GDM1 (cell line): ENCODE results near the gene DDX51.
"Not testable (repeated sequence)": the region's sequence is repeated elsewhere in the genome, so short reads cannot be mapped to it uniquely, and the experiment has no call there.

Source experiments
- DNase-seq: peaks from one replicate; lab custom pipeline; 2025; lab: John Stamatoyannopoulos, UW

The DDX51 gene

DNA sequence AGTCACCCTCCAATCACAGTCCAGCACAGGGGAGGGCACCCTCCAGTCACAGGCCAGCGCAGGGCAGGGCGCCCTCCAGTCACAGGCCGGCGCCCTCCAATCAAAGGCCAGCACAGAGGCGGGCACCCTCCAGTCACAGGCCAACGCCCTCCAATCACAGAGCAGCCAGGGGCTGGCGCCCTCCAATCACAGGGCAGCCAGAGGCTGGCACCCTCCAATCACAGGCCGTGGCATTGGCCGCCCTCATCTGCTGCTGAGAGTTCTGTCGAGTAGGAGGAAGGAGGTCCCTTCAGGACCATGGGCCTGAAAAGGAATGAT, 26.6 kb downstream of the DDX51 start:
- no peak for DNase-seq

DNA sequence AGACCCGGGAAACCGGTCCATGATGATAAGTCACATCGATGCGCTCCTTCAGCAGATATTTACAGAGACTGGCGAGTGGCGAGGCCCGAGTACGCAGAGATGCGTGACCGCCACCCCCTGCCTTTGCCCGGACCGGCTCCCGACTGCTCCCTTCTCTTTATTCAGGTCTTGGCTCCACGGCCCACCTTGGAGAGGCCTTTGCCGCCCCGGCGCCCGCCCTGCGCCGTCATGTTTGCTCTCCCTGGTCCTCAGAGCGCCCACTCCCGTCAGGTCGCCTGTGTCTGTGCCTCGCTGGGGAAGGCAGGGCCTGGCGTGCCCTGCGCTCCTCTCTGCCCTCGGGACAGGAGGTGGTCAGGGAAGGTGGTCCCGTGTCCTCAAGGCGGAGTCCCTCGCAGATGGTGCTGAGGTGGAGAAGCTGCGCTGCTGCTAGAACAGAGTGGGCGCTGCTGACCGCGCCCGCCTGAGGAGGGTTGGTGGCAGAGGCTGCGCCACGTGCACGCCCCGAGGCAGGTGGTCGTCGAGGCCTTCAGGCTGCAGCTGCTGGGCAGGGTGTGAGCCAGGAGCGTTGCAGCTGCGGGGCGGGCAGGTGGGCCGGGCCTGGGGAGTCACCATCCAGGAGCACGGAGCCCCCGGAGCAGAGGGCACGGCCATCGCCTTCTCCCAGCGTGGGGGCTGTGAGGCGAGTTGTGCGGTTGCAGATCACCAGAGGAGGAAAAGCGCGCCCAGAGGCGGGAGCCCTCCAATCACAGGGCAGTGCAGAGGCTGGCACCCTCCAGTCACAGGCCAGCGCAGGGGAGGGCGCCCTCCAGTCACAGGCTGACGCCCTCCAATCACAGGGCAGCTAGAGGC, 27.2 kb downstream of the DDX51 start:
- no peak for DNase-seq

DNA sequence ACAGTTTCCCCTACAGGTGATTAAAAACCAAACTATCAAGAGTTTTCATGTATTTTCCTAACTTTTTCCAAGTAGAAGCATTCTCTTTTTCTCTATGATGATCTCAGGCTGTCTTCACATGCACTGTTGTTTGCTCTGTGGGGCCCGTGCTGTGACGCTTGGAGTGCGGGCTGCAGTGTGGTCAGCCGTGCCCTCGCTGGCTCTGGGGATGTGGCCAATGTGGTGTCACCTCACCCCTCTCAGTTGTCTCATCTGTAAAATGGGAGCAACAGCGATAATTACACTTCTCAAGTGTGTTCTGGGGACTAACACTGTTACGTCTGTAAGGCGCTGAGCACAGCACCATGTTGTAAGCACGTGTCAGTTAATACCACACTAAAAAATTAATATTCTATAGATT, 28.6 kb downstream of the DDX51 start:
- DNase-seq: no peak

DNA sequence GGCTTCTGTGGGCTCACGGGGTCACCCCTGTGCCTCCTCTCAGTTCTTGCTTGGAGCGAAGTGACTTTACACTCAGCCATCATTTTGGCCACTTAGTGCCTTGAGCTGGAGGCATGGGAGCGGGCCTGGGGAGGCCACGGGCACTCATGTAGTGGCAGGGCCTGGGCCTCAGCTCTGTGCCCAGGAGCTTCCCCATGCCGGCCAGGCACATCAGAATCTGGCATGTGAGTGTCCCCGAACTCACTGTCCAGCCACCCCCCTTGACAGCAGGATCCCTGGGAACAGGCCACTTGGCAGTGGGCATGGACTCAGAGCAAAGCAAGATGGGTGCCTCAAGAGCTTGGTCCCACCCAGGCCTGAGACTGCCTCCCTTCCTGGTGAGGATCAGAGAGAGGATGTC, 29.5 kb downstream of the DDX51 start:
- DNase-seq: no peak

- DNase-seq: no peak
Observed at GRCh38 chr12:132111654-132112304, 32.3 kb downstream of the DDX51 start.

DNA sequence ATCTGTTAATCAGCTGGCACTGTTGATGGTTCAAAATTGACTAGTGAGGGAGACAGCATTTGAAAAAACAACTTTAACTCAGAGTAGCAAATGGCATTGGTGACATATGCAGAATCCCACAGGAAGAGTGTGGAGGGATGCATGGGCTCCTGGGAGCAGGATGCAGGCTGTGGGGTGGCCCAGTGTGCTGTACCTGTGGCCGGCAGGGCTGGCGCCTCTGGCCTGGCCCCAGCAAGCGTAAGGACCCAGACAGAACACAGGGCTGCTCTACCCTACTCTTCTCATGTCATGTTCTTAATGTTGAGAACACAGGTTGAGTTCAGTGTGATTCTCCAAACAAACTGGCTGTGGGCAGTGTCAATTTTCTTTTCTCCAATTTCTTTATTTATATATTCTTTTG, 33.4 kb downstream of the DDX51 start:
- no peak for DNase-seq

DNA sequence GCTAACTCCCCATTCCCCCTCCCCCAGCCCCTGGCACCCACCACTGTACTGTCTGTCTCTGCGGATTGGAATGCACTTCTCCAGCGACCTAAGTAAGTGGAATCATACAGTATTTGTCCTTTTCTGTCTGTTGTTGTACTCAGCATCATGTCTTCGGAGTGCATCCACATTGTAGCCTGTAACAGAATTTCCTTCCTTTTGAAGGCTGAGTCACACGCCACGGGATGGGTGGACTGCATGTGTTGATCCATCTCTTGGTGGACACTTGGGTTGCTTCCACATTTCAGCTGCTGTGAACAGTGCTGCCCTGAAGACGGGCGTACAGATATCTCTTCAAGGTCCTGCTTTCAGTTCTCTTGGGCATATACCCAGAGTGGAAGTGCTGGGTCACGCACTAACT, 34.4 kb downstream of the DDX51 start:
- DNase-seq: no peak

GRCh38 chr12:132108211-132108832, 35.8 kb downstream of the DDX51 start:
- no peak for DNase-seq

DNA sequence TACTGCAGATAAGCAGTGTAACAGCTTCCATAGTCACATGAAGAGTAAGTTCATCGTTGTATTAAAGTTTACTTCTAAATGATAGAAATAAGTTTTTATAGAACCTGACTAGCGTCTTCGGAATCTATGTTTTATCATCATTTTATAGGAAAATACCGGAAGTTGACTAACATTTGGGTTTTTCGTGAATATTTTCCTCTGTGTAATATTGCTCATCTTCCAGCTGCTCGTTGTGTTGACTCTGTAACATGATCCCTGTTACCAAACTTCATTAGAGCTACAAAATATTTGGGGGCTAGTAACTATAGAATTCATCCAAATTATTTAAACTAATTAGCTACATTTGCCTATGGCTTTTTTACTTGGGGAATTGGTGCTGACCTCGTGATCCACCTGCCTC, 37.2 kb downstream of the DDX51 start:
- DNase-seq: no peak

DNA sequence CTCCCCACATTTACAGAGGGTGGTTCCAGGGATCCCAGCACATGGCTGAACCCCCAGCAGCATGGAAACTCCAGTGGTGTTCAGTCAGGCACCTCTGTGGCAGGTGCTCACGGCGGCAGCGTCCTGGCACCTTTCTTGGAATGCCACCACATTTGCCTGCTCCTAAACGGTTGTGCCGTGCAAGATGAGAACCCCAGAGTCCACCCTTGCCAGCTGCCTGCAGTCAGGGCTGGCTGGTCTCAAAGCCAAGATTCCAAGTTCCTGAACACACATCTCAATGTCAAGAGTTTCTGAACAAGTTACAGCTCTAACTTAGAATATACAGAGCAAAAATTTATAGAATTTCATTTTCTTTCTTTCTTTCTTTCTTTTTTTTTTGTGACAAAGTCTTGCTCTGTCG, 38.7 kb downstream of the DDX51 start:
- DNase-seq: no peak

GRCh38 chr12:132103542-132104308, 40.4 kb downstream of the DDX51 start:
- DNase-seq: no peak

DNA sequence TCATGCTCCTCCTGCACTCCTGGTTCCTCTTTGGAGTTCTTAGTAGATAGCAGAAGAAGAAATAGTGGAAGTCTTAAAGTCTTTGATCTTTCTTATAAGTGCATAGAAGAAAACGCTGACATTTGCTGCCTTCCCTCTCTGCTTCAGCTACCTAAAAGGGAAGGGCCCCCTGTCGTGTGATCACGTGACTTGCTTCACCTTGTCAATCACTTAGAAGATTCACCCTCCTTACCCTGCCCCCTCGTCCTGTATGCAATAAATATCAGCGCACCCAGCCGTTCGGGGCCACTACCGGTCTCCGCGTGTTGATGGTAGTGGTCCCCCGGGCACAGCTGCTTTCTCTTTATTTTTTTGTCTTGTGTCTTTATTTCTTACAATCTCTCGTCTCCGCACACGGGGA, 41.0 kb downstream of the DDX51 start:
- not testable (repeated sequence) for DNase-seq

DNA sequence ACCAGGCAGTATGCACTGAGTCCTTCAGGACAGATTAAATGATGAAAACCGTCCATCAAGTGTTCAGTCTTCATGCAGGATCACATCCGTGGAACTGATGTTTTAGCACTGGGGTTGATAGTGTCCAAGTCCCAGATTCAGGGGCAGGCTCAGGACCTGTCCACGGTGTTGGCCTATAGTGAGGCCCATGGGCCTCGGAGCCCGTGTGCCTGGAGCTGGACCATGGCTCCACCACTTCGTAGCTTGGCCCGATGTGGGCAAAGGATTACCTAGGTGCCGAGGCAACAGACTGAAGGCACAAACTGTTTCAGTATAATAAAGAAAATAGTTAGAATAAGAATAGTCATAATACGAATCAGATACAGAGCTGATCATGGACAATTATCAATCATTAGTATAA, 41.8 kb downstream of the DDX51 start:
- no peak for DNase-seq

- DNase-seq: no peak
Observed at GRCh38 chr12:132100306-132101065, 43.6 kb downstream of the DDX51 start.

DNA sequence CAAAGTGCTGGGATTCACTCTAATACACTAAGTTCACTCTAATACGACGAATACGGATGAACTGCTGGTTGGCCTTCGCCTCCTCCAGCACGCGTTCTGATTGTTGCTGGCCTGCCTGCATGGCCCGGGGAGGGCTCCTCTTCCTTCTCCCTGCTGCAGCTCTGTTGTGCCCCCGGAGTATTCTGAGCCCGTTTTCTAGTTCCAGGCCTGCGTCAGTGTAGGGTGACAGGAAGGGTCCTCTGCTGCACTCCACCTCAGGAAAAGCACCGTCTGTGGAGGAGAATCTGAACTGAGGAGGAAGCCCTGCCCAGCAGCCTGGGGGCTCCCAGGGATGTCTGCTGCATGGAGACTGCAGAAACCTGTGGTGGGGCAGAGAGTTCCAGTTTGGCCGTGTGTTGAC, 44.4 kb downstream of the DDX51 start:
- DNase-seq: no peak

- DNase-seq: no peak
Observed at GRCh38 chr12:132095520-132096409, 48.4 kb downstream of the DDX51 start.

DNA sequence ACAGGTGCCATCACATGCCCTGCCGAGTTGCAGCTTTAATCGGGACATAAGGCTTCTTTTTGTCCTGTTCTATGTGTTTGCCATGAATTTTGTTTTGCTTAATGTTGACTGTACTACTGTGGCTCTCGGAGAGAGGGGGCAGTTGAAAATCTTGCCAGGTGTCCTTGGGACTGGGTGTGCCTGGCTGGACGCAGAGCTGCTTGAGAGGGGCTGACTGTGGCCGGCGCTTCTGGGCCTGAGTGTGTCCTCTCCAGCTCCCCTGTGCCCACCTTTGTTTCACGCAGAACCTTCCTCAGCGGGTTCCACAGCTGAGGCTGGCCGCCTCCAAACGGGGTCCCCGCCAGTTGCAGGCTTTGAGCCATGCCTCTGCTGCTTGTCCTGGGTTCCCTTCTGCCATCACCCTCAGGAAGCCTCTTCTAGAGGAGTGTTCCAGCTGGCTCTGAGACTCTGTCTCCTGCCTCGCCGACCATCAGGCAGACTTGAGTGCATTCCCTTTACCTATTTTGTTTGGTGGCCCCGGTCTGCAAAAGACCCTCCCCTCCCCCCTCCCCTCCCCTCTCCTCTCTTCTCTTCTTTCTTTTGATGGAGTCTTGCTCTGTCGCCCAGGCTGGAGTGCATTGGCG, 49.7 kb downstream of the DDX51 start:
- DNase-seq: no peak

GRCh38 chr12:132089407-132089910, 54.7 kb downstream of the DDX51 start:
- no peak for DNase-seq
